Measurements from ENCODE around the gene DHX40. TPM values are rescaled to one million over a fixed set of nuclear protein-coding genes. Genes with fewer than 3 reads are reported as not detected.

DHX40 gene
- total and polyA plus RNA-seq, 2 of the 13 experiments (the other 11 are each of a cell fraction or from before 2014, with no cell fraction given), result 22.2 to 37.0 TPM

DNA sequence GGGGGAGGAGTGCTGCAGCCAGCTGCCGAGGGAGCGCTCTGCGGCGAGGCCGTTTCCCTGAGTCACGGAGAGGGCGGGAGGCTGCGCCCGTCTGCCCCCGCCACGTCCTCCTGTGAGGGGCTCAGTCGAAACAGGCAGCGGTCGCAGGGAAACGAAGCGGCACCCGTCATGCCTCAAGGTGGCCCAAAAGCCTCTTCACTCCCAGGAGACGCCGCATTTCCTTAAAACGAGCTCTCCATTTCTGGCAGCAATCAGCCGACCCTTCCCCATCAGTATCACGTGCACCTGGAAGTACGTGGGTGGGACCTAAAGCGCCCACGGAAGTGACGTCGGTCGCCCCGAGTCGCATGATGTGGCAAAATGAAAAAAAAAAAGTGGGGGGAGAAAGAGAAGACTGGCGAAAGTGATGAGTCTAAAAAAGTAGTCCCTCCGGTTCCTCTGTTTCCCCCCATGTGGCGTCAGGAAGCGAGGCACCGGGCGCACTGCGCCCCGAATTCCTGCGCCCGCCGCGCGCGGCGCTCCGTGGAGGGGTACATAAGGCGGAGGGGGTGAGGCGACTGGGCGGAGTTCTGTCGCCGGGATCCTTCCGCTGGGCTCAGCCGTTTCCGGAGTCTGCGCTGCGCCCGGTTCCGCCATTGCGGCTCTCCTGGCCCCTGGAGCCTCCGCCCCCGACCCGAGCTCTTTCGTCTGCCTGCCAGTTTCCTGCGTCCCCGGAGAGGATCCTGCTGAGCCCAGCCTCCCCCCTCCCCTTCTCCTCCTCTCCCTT is 54.1 kb downstream of the DHX40 start, which contains the start of gene CLTC (continued):
- TF ChIP-seq ZNF678 (CRISPR knock-in tag; IDR thresholded peaks at IDR 0.05) (peak; percentile 80; the same call in 1 of the 2 replicates), FOXP1 (IDR thresholded peaks at IDR 0.05) (peak; percentile 61; the same call in 1 of the 2 replicates), FOXP1 (CRISPR knock-in tag; IDR thresholded peaks at IDR 0.05) (peak; percentile 56), ZNF761 (CRISPR knock-in tag; conservative IDR thresholded peaks at IDR 0.05) (peak; percentile 97), EZH2 (conservative IDR thresholded peaks at IDR 0.05; ENCODE audit: low read depth, low read length) (no peak), MYNN (CRISPR knock-in tag; IDR thresholded peaks at IDR 0.05; ENCODE audit: low read depth) (peak; percentile 37; the same call in 1 of the 2 replicates), ZNF460 (CRISPR knock-in tag; IDR thresholded peaks at IDR 0.05; ENCODE audit: borderline replicate concordance) (peak; percentile 46; the same call in 1 of the 2 replicates), HNF4A (CRISPR knock-in tag; IDR thresholded peaks at IDR 0.05) (no peak; the same call in 1 of the 2 replicates), ZNF768 (CRISPR knock-in tag; IDR thresholded peaks at IDR 0.05) (peak; percentile 85), JUND (CRISPR knock-in tag; IDR thresholded peaks at IDR 0.05) (peak; percentile 35; the same call in 1 of the 2 replicates), POLR2A (IDR thresholded peaks at IDR 0.05; ENCODE audit: insufficient read depth in 1 of 2, low read depth in 2 of 2, low read length in 2 of 2) (peak; percentile 78 to 97), NPAS2 (CRISPR knock-in tag; IDR thresholded peaks at IDR 0.05; ENCODE audit: borderline replicate concordance) (no peak), HIVEP1 (CRISPR knock-in tag; IDR thresholded peaks at IDR 0.05) (peak; percentile 47; the same call in 1 of the 2 replicates), ATF7 (IDR thresholded peaks at IDR 0.05) (peak; percentile 41; the same call in 1 of the 2 replicates), ATF7 (CRISPR knock-in tag; IDR thresholded peaks at IDR 0.05) (peak; percentile 86; the same call in 1 of the 2 replicates), RXRA (CRISPR knock-in tag; IDR thresholded peaks at IDR 0.05) (peak; percentile 59; the same call in 1 of the 2 replicates), PCBP1 (IDR thresholded peaks at IDR 0.05; ENCODE audit: borderline replicate concordance, low read depth, low read length) (peak; percentile 100)
- TF ChIP-seq, protein P1, sequence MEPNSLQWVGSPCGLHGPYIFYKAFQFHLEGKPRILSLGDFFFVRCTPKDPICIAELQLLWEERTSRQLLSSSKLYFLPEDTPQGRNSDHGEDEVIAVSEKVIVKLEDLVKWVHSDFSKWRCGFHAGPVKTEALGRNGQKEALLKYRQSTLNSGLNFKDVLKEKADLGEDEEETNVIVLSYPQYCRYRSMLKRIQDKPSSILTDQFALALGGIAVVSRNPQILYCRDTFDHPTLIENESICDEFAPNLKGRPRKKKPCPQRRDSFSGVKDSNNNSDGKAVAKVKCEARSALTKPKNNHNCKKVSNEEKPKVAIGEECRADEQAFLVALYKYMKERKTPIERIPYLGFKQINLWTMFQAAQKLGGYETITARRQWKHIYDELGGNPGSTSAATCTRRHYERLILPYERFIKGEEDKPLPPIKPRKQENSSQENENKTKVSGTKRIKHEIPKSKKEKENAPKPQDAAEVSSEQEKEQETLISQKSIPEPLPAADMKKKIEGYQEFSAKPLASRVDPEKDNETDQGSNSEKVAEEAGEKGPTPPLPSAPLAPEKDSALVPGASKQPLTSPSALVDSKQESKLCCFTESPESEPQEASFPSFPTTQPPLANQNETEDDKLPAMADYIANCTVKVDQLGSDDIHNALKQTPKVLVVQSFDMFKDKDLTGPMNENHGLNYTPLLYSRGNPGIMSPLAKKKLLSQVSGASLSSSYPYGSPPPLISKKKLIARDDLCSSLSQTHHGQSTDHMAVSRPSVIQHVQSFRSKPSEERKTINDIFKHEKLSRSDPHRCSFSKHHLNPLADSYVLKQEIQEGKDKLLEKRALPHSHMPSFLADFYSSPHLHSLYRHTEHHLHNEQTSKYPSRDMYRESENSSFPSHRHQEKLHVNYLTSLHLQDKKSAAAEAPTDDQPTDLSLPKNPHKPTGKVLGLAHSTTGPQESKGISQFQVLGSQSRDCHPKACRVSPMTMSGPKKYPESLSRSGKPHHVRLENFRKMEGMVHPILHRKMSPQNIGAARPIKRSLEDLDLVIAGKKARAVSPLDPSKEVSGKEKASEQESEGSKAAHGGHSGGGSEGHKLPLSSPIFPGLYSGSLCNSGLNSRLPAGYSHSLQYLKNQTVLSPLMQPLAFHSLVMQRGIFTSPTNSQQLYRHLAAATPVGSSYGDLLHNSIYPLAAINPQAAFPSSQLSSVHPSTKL (CRISPR knock-in tag; IDR thresholded peaks at IDR 0.05), result peak; percentile 70; the same call in 1 of the 2 replicates
- TF ChIP-seq, protein P2, sequence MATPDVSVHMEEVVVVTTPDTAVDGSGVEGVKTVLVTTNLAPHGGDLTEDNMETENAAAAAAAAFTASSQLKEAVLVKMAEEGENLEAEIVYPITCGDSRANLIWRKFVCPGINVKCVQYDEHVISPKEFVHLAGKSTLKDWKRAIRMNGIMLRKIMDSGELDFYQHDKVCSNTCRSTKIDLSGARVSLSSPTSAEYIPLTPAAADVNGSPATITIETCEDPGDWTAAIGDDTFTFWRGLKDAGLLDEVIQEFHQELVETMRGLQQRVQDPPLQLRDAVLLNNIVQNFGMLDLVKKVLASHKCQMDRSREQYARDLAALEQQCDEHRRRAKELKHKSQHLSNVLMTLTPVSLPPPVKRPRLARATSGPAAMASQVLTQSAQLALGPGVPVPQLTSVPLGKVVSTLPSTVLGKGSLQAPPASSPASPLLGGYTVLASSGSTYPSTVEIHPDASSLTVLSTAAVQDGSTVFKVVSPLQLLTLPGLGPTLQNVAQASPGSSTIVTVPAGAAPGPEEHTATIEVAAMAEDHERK (CRISPR knock-in tag; IDR thresholded peaks at IDR 0.05; ENCODE audit: low read depth), result peak; percentile 66; the same call in 1 of the 2 replicates

All from HepG2 (cell line).